Smooth muscle cell (in vitro differentiated cells): Measurements from ENCODE around the gene ZNF724. TPM values are rescaled to one million over a fixed set of nuclear protein-coding genes. Genes with fewer than 3 reads are reported as not detected.
"Not testable (repeated sequence)": the region's sequence is repeated elsewhere in the genome, so short reads cannot be mapped to it uniquely, and the experiment has no call there.

Source experiments
- DNase-seq: peaks from one replicate; lab custom pipeline; 2025; ENCODE audit not compliant: unreplicated experiment; lab: John Stamatoyannopoulos, UW
- H2AFZ ChIP-seq: fragments of 200-600 bp; sonication (generic); 2 replicates; pipeline ENCODE4 v1.6.0; 2016; ENCODE audit warnings: antibody characterized with exemption, low read depth, mild to moderate bottlenecking
- H3F3A ChIP-seq: fragments of 200-600 bp; sonication (generic); 2 replicates; pipeline ENCODE4 v1.6.0; 2017; ENCODE audit warnings: antibody characterized with exemption, low read depth
- H3K27ac ChIP-seq: fragments of 200-600 bp; sonication (generic); 2 replicates; pipeline ENCODE4 v1.5.1; 2016; ENCODE audit warnings: low read depth, mild to moderate bottlenecking
- H3K27me3 ChIP-seq: fragments of 200-600 bp; sonication (generic); 2 replicates; pipeline ENCODE4 v1.6.1; 2016; ENCODE audit warnings: low read depth, mild to moderate bottlenecking
- H3K36me3 ChIP-seq: fragments of 200-600 bp; sonication (generic); 2 replicates; pipeline ENCODE4 v1.5.1; 2016; ENCODE audit warnings: low read depth
- H3K4me1 ChIP-seq: fragments of 200-600 bp; sonication (generic); 2 replicates; pipeline ENCODE4 v1.5.1; 2016; ENCODE audit warnings: low read depth
- H3K4me2 ChIP-seq: fragments of 200-600 bp; sonication (generic); 2 replicates; pipeline ENCODE4 v1.6.0; 2016; ENCODE audit warnings: mild to moderate bottlenecking
- H3K4me3 ChIP-seq: fragments of 200-600 bp; sonication (generic); 2 replicates; pipeline ENCODE4 v1.5.1; 2016; ENCODE audit warnings: mild to moderate bottlenecking
- H3K79me2 ChIP-seq: fragments of 200-600 bp; sonication (generic); 2 replicates; pipeline ENCODE4 v1.6.0; 2016; ENCODE audit warnings: low read depth, mild to moderate bottlenecking
- H3K9ac ChIP-seq: fragments of 200-600 bp; sonication (generic); 2 replicates; pipeline ENCODE4 v1.6.0; 2016; ENCODE audit warnings: low read depth
- H3K9me3 ChIP-seq: fragments of 200-600 bp; sonication (generic); replicated peaks from 2 replicates; pipeline ENCODE4 v1.5.1; 2016; ENCODE audit warnings: low read depth
- H4K20me1 ChIP-seq: fragments of 200-600 bp; sonication (generic); 2 replicates; pipeline ENCODE4 v1.6.0; 2016; ENCODE audit warnings: low read depth
- CTCF ChIP-seq: fragments of 200-600 bp; sonication (generic); IDR thresholded peaks from 2 replicates; pipeline ENCODE4 v1.5.1; 2017; ENCODE audit warnings: borderline replicate concordance, mild to moderate bottlenecking, antibody characterized with exemption; ENCODE audit not compliant: insufficient read depth, poor library complexity, severe bottlenecking
- WGBS: methylation state at CpG from one replicate; pipeline ENCODE4 v1.1.7; 2016; ENCODE audit warnings: low lambda C conversion rate; 5-methylcytosine and 5-hydroxymethylcytosine counted together
- polyA plus RNA-seq: library from polyadenylated mRNA; unstranded; fragments of >200 nt; fragmentation: Nextera tagmentation; extraction: Ambion mirVana; gene quantifications from 2 replicates; pipeline ENCODE4 v1.2.1, GENCODE V29; 2016
- total RNA-seq: library from RNA; depleted of rRNA; stranded (reverse); fragments of >200 nt; gene quantifications from 2 replicates; pipeline ENCODE4 v1.2.3, GENCODE V29; 2014

Gene ZNF724
- total RNA-seq, result 4.0 and 8.6 TPM in 2 replicates
- polyA plus RNA-seq, result 0.57 and 2.3 TPM in 2 replicates

DNA sequence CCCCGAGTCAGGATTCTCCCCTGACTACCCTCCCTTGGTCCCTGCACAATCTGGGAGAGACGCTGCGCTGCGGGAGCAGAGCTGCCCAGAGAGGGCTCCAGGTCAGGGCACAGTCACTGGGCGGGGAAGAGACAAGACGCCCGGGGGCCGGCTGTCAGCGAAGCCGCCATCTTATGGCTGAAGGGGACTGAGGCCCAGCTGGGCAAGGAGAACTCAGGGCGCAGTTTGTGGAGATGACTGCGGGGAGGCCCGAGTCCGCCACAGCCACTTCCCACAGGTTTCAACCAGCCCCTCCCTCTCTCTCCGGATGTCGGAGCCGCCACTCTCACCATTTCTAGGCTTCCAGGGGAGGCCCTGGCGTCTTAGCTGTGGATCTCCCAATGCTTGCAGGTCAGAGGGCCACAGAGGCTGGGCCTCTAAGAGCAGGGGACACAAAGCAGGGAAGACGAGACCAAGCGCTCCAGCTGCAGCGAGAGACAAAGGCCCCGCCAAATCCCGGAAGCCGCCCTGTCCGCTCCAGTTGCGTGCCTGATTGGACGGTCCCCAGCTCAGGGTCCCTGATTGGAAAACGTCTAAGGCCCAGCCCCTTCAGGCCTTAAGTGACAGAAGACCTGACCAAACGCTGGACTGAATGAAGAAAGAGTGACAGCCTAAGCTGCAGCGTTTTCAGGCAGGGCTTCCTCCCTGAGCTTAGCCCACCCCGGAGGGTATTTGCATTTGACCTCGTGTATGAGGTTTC, at the start of gene ZNF724:
Gene ZNF724, minus strand, starts transcription at position 484 of the 739 bp plus-strand sequence. Its CDS starts 152 bp downstream, at position 332.
- TF ChIP-seq CTCF, result no peak
- H3K4me3 ChIP-seq, result peak within 1 kb of the TSS; percentile 86
- H3K9me3 ChIP-seq, result no peaks in the 10 kb centered on the region
- H3K9ac ChIP-seq, result peak within 1 kb of the TSS; percentile 50
- under 1% methylated on average over 32 of the region's 32 CpGs for WGBS
- peak within 1 kb of the TSS; percentile 95 for H3K4me2 ChIP-seq
- H4K20me1 ChIP-seq, result no peaks in the 10 kb centered on the region
- no peaks in the 10 kb centered on the region for H3K27me3 ChIP-seq
- peak within 1 kb of the TSS; percentile 88 for H2AFZ ChIP-seq
- peaks cover 4% of the 10 kb centered on the region for H3K4me1 ChIP-seq
- peak within 1 kb of the TSS; percentile 62 for H3K27ac ChIP-seq
- peaks cover 23% of the 10 kb centered on the region for H3K79me2 ChIP-seq
- peak; percentile 81 for DNase-seq
- H3K36me3 ChIP-seq, result no peaks in the 10 kb centered on the region
- no peaks in the 10 kb centered on the region for H3F3A ChIP-seq

DNA sequence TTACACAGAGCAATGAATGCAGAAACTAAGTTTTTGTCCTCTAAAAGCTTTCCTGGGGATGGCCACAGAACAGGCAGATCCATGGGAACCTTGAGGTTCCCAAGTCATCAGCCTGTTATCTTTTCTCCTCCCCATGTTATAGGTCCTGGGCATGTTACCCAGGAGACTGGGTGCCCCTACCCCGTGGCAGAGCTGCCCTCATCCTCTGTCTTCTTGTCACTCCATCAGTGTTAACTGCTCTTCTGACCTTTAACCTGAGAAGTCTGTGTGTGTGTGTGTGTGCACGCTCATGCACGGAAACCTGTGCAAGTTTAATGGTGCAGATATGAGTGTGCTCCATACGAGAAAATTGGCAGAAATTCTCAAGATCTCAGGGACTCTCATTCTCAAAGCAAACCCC, 43.9 kb upstream of the ZNF724 start:
- H3K9ac ChIP-seq, result no peak overlapping the region
- no peaks in the 10 kb centered on the region for H3K79me2 ChIP-seq
- H3K27ac ChIP-seq, result no peak overlapping the region
- DNase-seq, result no peak
- peaks cover 5% of the 10 kb centered on the region for H3K9me3 ChIP-seq
- TF ChIP-seq CTCF, result no peak
- no peaks in the 10 kb centered on the region for H3K27me3 ChIP-seq
- no peak overlapping the region for H3K4me3 ChIP-seq
- 76% methylated on average over 4 of the region's 4 CpGs for WGBS
- H3K4me2 ChIP-seq, result no peak overlapping the region
- H4K20me1 ChIP-seq, result no peaks in the 10 kb centered on the region
- H3F3A ChIP-seq, result no peaks in the 10 kb centered on the region
- no peaks in the 10 kb centered on the region for H3K4me1 ChIP-seq
- H2AFZ ChIP-seq, result no peak overlapping the region
- no peaks in the 10 kb centered on the region for H3K36me3 ChIP-seq

- not testable (repeated sequence) for DNase-seq, H3K4me1 ChIP-seq, H4K20me1 ChIP-seq, H3K27ac ChIP-seq, H3F3A ChIP-seq, H3K9ac ChIP-seq, H3K4me2 ChIP-seq, H3K79me2 ChIP-seq, H3K27me3 ChIP-seq, H3K36me3 ChIP-seq, H3K9me3 ChIP-seq, H3K4me3 ChIP-seq, H2AFZ ChIP-seq
- 95% methylated on average over 14 of the region's 26 CpGs for WGBS
Measured at GRCh38 chr19:23289966-23290365, 39.8 kb upstream of the ZNF724 start.

DNA sequence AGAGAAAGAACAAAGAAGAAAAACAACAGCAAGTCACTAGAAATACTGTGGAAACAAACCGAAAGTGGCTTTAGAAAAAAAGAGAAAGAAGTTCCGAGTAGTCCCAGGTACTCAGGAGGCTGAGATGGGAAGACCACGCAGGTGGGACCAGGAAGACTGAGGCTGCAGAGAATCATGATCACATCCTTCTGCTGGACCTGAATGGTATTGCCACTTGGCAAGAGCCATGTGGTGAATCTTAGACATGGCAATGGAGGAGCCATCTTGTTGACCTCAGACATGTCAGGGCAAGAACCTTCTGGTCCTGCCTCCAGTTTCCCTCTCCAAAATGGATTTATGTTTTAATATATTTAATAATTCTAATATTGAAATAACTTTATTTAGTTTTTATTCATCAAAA, 37.4 kb upstream of the ZNF724 start:
- Histone ChIP-seq H3K9ac (no peak overlapping the region), H3K9me3 (peaks cover 5% of the 10 kb centered on the region), H3K79me2 (no peaks in the 10 kb centered on the region), H3K27ac (no peak overlapping the region), H3K4me2 (no peak overlapping the region), H2AFZ (no peak overlapping the region), H3K27me3 (no peaks in the 10 kb centered on the region), H3K36me3 (no peaks in the 10 kb centered on the region), H3F3A (no peaks in the 10 kb centered on the region), H3K4me3 (no peak overlapping the region), H3K4me1 (no peaks in the 10 kb centered on the region), H4K20me1 (no peaks in the 10 kb centered on the region)
- TF ChIP-seq CTCF, result no peak
- DNase-seq, result no peak
- WGBS, result 85% methylated on average over 3 of the region's 3 CpGs
